Measurements from ENCODE around the gene IQCE. TPM values are rescaled to one million over a fixed set of nuclear protein-coding genes. Genes with fewer than 3 reads are reported as not detected.
"Not testable (repeated sequence)": the region's sequence is repeated elsewhere in the genome, so short reads cannot be mapped to it uniquely, and the experiment has no call there.

Gene IQCE
- total RNA-seq, 1 experiment from 2014 or later: 21.4 TPM

DNA sequence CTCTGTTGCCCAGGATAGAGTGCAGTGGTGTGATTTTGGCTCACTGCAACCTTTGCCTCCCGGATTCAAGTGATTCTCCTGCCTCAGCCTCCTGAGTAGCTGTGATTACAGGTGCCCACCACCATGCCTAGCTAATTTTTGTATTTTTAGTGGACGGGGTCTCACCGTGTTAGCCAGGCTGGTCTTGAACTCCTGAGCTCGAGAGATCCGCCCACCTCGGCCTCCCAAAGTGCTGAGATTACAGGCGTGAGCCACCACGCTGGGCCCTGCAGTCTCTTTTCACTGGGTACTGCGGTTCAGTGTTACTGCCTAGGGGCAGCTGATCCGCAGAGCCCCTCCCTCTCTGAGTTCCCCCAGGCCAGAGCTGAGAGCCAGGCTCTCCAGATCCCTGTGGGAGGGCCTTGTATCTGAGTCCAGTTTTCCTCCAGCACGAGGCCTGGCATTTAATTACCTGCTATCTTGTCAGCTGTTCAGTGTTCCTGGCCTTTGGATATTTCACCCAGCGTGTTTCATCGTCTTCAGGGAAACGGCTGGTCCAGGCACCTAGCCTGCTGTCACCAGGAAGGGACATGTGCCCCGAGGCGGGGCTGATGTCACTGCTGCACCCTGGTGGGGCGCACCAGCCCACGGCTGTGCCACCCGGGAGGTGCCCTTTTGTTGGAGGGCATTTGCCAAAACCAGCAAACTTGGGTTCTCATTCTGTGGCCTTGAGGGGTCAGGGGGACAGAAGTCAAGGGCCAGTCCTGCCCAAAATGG lies 22.7 kb upstream of the IQCE start:
- BruUV-seq (replicated peaks); POLR2A ChIA-PET: not testable (repeated sequence)

DNA sequence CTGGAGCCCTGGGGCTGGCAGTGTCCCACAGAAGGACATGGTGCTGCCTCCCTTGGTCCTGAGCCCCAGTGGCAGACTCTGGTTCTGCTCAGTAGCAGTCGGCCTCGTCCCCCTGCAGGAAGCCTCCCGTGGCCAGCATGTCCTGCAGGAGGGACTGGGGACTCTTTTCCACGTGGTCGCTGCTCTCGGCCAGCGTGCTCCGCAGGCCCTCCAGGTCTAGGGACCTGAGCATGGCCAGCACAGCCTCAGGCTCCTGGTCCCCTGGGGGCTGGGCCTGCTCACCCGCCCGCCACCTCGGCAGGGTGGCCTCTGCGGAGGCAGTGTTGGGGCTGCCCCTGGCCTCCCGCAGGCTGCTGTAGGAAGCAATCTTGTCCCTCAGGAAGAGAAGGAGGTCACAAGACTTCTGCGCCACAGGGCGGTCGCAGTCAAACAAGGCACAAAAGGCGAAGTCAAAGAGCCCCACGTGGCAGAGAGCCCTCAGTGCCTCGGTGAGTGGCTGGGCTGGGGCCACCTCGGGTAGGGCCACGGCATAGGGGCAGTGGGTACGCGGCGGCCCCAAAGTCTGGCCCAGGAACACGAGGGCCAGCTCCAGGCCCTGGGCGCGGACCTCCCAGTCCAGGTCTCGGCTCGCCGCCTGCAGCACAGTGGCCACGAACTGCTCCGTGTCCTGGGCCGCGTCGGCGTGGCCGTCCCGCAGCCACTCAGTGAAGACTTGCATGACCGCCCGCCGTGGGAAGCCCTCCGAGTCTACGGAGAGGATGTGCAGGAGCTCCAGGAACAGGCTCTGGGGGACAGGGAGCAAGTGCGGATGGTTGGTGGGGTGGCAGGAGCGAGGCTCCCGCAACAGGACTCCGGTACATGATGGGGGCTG lies 20.6 kb upstream of the IQCE start:
- Histone ChIP-seq H3K79me2 (ENCODE audit: insufficient read depth, low read length) (no peaks in the 10 kb centered on the region), H3K4me2 (ENCODE audit: low read length) (no peak overlapping the region), H3K27ac (ENCODE audit: low read depth, low read length) (no peak overlapping the region; the same call in 1 of the 2 replicates), H3K27me3 (ENCODE audit: insufficient read depth, low read length) (no peaks in the 10 kb centered on the region), H3K9me3 (ENCODE audit: control insufficient read depth in 1 of 2, insufficient read depth in 1 of 2, low read depth in 1 of 2, low read length in 2 of 2) (no peaks in the 10 kb centered on the region), H3K9ac (ENCODE audit: low read length) (no peak overlapping the region), H3K4me1 (ENCODE audit: control insufficient read depth in 1 of 2, insufficient read depth in 2 of 2, low read length in 2 of 2) (no peaks in the 10 kb centered on the region), H3K9me2 (ENCODE audit: insufficient read depth) (no peaks in the 10 kb centered on the region), H3K36me3 (ENCODE audit: control insufficient read depth in 1 of 2, insufficient read depth in 2 of 2, low read length in 2 of 2) (peaks cover 0 to 6% of the 10 kb centered on the region in 2 experiments; a peak in 3 of 4 replicates), H2AFZ (ENCODE audit: low read depth, low read length, poor library complexity, severe bottlenecking) (no peak overlapping the region), H3K4me3 (replicated peaks in 1 of 2; ENCODE audit: low read depth in 1 of 2, low read length in 2 of 2) (no peak overlapping the region), H4K20me1 (ENCODE audit: insufficient read depth) (no peaks in the 10 kb centered on the region)
- no peak for TF ChIP-seq RAD21 (IDR thresholded peaks at IDR 0.05; ENCODE audit: low read depth)
- no peak for TF ChIP-seq CBX3 (IDR thresholded peaks at IDR 0.05; ENCODE audit: low read depth)
- TF ChIP-seq, protein P1, sequence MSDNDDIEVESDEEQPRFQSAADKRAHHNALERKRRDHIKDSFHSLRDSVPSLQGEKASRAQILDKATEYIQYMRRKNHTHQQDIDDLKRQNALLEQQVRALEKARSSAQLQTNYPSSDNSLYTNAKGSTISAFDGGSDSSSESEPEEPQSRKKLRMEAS (IDR thresholded peaks at IDR 0.05): no peak
- ATAC-seq (peak; percentile 38; the same call in 1 of the 2 replicates), DNase-seq (ENCODE audit: low read depth, low spot score) (no peak)
- RAD21 ChIA-PET (ENCODE audit: low non-redundant PET in 1 of 2, low total read pairs in 2 of 2, uncharacterized antibody in 2 of 2, unreplicated experiment in 2 of 2): no interaction called here
- intact Hi-C loops (cut with micrococcal nuclease): no loop called here
- POLR2A ChIA-PET: no interaction called here
- BruUV-seq (replicated peaks): TSS peak; percentile 31
- CTCF ChIA-PET: no interaction called here

More for the DNA sequence above, 22.7 kb upstream of the IQCE start:
- H3K9me2 ChIP-seq (ENCODE audit: insufficient read depth); intact Hi-C loops (cut with micrococcal nuclease); H3K36me3 ChIP-seq (ENCODE audit: control insufficient read depth in 1 of 2, insufficient read depth in 2 of 2, low read length in 2 of 2); H4K20me1 ChIP-seq (ENCODE audit: insufficient read depth); H3K4me3 ChIP-seq (replicated peaks in 1 of 2; ENCODE audit: low read depth in 1 of 2, low read length in 2 of 2); DNase-seq (ENCODE audit: low read depth, low spot score); H3K9ac ChIP-seq (ENCODE audit: low read length); H3K27me3 ChIP-seq (ENCODE audit: insufficient read depth, low read length); H3K4me1 ChIP-seq (ENCODE audit: control insufficient read depth in 1 of 2, insufficient read depth in 2 of 2, low read length in 2 of 2); H3K9me3 ChIP-seq (ENCODE audit: control insufficient read depth in 1 of 2, insufficient read depth in 1 of 2, low read depth in 1 of 2, low read length in 2 of 2); ATAC-seq; RAD21 ChIA-PET (ENCODE audit: low non-redundant PET in 1 of 2, low total read pairs in 2 of 2, uncharacterized antibody in 2 of 2, unreplicated experiment in 2 of 2); CTCF ChIA-PET; H3K4me2 ChIP-seq (ENCODE audit: low read length); H3K79me2 ChIP-seq (ENCODE audit: insufficient read depth, low read length); H2AFZ ChIP-seq (ENCODE audit: low read depth, low read length, poor library complexity, severe bottlenecking); H3K27ac ChIP-seq (ENCODE audit: low read depth, low read length): not testable (repeated sequence)
